Umbilical cord (tissue), 2 donors: ENCODE data around the gene ABCC9. TPM values are rescaled to one million over a fixed set of nuclear protein-coding genes. Genes with fewer than 3 reads are reported as not detected.
"Not testable (repeated sequence)": the region's sequence is repeated elsewhere in the genome, so short reads cannot be mapped to it uniquely, and the experiment has no call there.

ENCODE experiments used
- DNase-seq: peaks from one replicate; pipeline ENCODE4 v3.0.0-alpha.2; 2015; ENCODE audit warnings: low spot score
- total RNA-seq: library from RNA; depleted of rRNA; stranded (reverse); fragments of >200 nt; gene quantifications from one replicate; pipeline ENCODE4 v1.2.3, GENCODE V29; 2014; ENCODE audit warnings: low replicate concordance; ENCODE audit not compliant: insufficient read depth

The ABCC9 gene
- total RNA-seq, 1 donor from 2014 or later, result 37.1 TPM

DNA sequence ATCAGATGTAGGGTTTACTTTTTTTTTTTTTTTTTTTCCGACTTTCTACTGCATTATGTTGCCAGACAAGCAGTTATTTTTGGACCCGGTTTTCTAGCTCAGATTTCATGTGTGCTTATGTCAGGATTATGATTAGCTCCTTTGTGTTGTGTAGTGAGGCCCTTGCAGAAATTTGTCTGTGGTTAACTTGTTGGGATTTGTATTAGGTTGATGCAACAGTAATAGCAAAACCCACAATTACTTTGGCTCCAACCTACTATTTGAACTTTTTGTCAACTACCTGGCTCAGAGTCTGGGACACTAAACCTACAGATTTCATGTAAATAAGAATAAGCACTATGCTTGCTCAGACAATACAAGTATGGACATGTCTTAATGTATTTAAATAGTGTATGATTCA, 122.6 kb downstream of the ABCC9 start:
- DNase-seq, result peak; percentile 88

GRCh38 chr12:21815306-21816062, 125.7 kb downstream of the ABCC9 start:
- DNase-seq, result no peak

DNA sequence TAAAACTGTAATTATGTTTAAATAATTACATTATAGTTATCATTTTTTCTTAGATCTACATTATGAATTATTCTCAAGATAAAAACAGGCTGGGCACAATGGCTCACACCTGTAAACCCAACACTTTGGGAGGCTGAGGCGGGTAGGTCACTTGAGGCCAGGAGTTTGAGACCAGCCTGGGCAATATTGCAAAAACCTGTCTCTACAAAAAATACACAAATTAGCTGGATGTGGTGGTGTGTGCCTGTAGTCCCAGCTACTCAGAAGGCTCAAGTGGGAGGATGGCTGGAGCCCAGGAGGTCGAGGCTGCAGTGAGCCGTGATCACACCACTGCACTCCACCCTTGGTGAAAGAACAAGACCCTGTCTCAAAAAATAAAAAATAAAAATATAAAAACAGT, 126.4 kb downstream of the ABCC9 start:
- DNase-seq, result no peak

GRCh38 chr12:21814327-21814726, 126.9 kb downstream of the ABCC9 start:
- no peak for DNase-seq

GRCh38 chr12:21813751-21814150, 127.5 kb downstream of the ABCC9 start:
- no peak for DNase-seq

- DNase-seq, result no peak
These were observed 128.1 kb downstream of the ABCC9 start for GRCh38 chr12:21813125-21813524.

- not testable (repeated sequence) for DNase-seq
These were observed 128.9 kb downstream of the ABCC9 start for GRCh38 chr12:21812340-21812739.

DNA sequence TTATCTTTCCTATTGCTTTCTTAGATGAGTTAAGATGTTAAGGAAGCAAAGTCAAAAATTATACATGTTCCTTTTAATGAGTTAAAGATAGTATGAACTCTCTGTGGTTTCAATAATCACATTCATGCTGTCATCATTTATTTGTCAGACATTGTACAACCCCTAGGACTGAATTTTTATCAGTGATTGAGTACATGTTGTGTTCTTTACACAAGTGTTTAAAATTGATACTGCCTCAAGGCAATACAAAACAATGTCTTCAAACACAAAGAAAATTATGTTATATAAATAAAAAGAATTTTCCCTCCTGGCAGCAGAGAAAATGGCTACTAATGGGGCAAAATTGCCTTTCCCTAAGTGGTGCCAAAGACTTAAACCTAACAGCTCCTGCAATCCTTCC, 132.1 kb downstream of the ABCC9 start:
- no peak for DNase-seq

DNA sequence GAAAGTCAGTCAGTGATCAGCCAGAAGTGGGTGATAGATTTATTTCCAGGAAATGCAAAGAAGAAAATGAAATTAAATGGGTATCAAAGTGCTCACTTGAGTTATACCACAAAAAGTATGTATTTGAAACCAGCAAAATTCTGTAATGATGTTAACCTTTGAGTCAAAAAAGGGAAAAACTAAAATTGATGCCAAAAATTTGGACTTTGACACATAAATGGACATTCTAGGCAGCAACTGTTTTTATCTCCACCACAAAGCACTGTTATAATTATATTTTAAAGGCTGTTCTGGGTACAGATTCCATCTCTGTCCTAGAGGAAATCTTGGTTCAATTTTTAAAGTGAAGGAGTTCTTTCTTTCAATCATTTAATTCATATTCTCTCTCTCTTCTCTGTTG, 135.0 kb downstream of the ABCC9 start:
- DNase-seq, result no peak

DNA sequence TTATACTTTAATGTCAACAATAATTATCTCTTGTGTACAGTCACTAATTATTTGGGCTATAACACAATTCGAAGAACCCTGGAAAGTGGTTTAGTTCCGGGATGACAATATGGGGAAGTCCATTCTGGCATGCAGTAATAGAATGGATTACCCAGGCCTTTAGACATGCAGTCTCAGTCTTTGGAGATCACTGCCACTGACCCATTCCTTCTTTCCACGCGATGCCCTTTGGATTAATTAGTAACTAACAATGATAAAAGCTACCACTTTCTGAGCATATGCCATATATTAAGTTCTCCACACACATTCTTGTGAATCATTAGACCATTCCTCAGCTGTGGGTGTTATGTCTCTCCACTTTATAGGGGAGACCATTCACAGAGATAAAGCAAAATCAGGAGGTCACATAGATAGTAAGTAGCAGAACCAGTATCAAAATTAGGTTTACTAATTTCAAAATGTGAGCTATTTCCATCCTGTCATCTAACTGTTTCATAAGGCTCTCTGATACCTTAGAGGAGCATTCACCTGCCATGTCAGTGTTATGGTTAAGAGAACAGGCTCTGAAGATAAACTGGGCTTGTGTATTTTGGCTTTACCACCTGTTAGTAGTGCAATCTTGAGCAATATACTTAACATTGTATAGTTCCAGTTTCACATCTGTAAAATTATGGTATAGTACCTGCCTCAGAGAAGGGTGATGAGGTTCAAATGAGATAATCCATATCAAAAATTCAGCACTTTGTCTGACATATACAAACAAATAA, 139.5 kb downstream of the ABCC9 start:
- no peak for DNase-seq

GRCh38 chr12:21800011-21800410, 141.2 kb downstream of the ABCC9 start:
- no peak for DNase-seq

DNA sequence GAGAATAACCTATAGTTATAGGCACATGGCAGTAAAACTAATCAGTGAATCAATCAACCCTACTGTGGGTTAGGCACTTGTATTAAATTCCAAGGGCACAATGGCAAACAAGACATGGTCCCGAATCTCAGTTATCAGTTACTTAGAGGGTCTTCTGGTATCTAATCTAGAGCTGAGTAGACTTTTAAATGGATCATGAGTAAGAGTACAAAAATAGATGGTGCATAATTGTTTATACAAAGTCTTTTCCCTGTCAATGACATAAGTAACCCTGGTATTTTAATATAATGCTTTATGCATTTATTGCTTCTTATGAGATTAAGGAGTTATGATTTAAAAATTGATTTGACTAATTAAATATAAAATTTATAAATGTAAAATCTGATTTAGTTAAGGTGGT, 143.7 kb downstream of the ABCC9 start:
- DNase-seq, result no peak

DNA sequence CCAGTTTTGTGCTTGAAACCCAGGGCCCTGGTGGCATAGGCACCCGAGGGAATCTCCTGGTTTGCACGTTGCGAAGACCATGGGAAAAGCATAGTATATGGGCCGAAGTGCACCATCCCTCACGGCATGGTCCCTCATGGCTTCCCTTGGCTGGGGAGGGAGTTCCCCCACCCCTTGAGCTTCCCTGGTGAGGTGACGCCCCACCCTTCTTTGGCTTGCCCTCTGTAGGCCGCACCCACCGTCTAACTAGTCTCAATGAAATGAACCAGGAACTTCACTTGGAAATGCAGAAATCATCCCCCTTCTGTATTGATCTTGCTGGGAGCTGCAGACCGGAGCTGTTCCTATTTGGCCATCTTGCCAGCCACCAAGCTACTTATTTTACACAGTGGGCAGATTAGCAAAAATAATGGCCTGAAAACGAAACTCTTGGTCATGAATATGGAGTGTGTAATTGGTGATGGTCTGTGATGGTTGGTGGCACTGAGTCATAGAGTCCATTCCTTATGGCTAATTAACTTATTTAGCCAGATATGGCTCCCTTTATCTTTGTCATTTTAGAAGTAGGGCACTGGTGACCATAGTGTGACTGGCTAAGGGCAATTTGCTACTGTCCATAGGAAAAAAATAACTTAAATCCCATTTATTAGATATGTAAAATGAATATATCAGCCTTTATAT, 145.4 kb downstream of the ABCC9 start:
- DNase-seq, result no peak

- not testable (repeated sequence) for DNase-seq
These were observed 146.2 kb downstream of the ABCC9 start for GRCh38 chr12:21794807-21795595.

GRCh38 chr12:21789687-21790086, 151.5 kb downstream of the ABCC9 start:
- DNase-seq, result not testable (repeated sequence)

GRCh38 chr12:21788089-21788983, 152.9 kb downstream of the ABCC9 start:
- DNase-seq, result peak; percentile 62

GRCh38 chr12:21786041-21786531, 155.1 kb downstream of the ABCC9 start:
- peak; percentile 19 for DNase-seq

DNA sequence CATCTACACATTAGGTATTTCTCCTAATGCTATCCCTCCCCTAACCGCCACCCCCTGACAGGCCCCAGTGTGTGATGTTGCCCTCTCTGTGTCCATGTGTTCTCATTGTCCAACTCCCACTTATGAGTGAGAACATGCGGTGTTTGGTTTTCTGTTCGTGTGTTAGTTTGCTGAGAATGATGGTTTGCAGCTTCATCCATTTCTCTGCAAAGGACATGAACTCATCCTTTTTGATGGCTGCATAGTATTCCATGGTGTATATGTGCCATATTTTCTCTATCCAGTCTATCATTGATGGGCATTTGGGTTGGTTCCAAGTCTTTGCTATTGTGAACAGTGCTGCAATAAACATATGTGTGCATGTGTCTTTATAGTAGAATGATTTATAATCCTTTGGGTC, 158.5 kb downstream of the ABCC9 start:
- not testable (repeated sequence) for DNase-seq

- no peak for DNase-seq
These were observed 160.4 kb downstream of the ABCC9 start for GRCh38 chr12:21780786-21781185.

DNA sequence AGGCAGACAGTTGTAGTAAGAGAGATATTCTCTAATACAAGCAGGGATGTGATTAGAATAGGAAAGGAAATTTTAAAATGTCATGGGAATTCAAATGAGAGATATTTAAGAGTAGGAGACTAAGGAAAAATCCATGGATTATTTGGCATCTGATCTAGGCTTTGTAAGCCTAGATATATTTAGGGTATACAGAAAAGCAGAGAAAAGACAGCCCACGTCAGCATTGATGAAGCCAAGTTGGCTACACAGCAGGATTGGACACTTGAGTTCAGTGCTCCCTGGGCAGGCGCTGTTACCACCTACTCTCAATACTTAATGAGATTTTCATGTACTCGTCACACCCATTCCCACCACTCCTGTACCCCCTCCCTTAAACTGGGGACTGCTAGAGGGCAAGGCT, 165.1 kb downstream of the ABCC9 start:
- peak; percentile 71 for DNase-seq
